Nephron progenitor cell (in vitro differentiated cells): ENCODE results near the gene HMOX1.
A peak's percentile ranks its signal among the peaks of the same experiment; 100 is the strongest.

Experiments used
- DNase-seq: peaks from one replicate; pipeline ENCODE4 v3.0.0; 2021
- H3K27ac Mint-ChIP-seq: 2 replicates; pipeline ENCODE4 v1.8.0; 2021; ENCODE audit warnings: mild to moderate bottlenecking, moderate library complexity, mixed read lengths
- H3K27me3 Mint-ChIP-seq: 2 replicates; pipeline ENCODE4 v1.8.0; 2021; ENCODE audit warnings: mild to moderate bottlenecking, low read depth, mixed read lengths; ENCODE audit not compliant: poor library complexity
- H3K36me3 Mint-ChIP-seq: 2 replicates; pipeline ENCODE4 v1.8.0; 2021; ENCODE audit warnings: low read depth, mixed read lengths
- H3K4me1 Mint-ChIP-seq: 2 replicates; pipeline ENCODE4 v1.8.0; 2021; ENCODE audit warnings: mixed read lengths
- H3K4me3 Mint-ChIP-seq: 2 replicates; pipeline ENCODE4 v1.8.0; 2021; ENCODE audit warnings: mild to moderate bottlenecking, moderate library complexity, mixed read lengths
- H3K9me3 Mint-ChIP-seq: 2 replicates; pipeline ENCODE4 v1.8.0; 2021; ENCODE audit warnings: mild to moderate bottlenecking, moderate library complexity, mixed read lengths
- CTCF ChIP-seq: fragments of 200-600 bp; sonication (generic); IDR thresholded peaks from 2 replicates; pipeline ENCODE4 v1.5.0; 2021; ENCODE audit warnings: antibody characterized with exemption

HMOX1 gene

DNA sequence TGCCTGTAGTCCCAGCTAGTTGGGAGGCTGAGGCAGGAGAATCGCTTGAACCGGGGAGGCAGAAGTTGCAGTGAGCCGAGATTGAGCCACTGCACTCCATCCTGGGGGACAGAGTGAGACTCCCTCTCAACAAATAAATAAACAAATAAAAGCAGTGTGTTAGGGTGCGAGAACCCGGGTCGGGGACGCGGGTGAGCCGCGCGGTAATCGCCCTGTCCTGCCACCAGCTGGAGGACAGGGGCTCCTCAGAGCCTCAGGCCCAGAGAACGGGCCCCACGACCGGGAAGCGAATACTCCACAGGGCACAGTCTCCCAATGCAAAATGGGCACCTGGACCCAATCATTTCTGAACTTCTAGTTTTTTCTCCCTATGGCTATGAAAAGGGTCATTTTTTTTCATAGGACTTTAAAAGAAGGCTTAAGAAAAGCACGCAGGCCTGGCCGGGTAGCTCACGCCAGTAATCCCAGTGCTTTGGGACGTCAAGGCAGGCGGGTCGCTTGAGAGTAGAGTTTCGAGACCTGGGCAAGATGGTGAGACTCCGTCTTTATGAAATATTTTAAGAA lies 18.3 kb downstream of the HMOX1 start:
- Mint-ChIP-seq H3K36me3 (peaks cover 22% of the 10 kb centered on the region), H3K9me3 (no peaks in the 10 kb centered on the region), H3K4me1 (peaks cover 58% of the 10 kb centered on the region), H3K27me3 (no peaks in the 10 kb centered on the region), H3K4me3 (peak overlapping the region; percentile 99), H3K27ac (peak overlapping the region; percentile 39)
- no peak for TF ChIP-seq CTCF
- DNase-seq: no peak

GRCh38 chr22:35399678-35400500 lies 19.0 kb downstream of the HMOX1 start, which contains the start of gene MCM5:
MCM5 (plus strand) TSS chr22:35400140; CDS start chr22:35400439, 299 bp downstream.
- Mint-ChIP-seq H3K9me3 (no peaks in the 10 kb centered on the region), H3K27me3 (no peaks in the 10 kb centered on the region), H3K4me1 (peaks cover 51% of the 10 kb centered on the region), H3K27ac (peak within 1 kb of the TSS; percentile 95), H3K4me3 (peak within 1 kb of the TSS; percentile 99), H3K36me3 (peaks cover 28% of the 10 kb centered on the region)
- peak; percentile 94 for DNase-seq
- TF ChIP-seq CTCF: no peak

GRCh38 chr22:35400501-35400790 lies 19.6 kb downstream of the HMOX1 start:
- peak overlapping the region; percentile 99 for H3K4me3 Mint-ChIP-seq
- H3K36me3 Mint-ChIP-seq: peaks cover 28% of the 10 kb centered on the region
- H3K9me3 Mint-ChIP-seq: no peaks in the 10 kb centered on the region
- no peak overlapping the region for H3K27ac Mint-ChIP-seq
- no peak for TF ChIP-seq CTCF
- peaks cover 50% of the 10 kb centered on the region for H3K4me1 Mint-ChIP-seq
- H3K27me3 Mint-ChIP-seq: no peaks in the 10 kb centered on the region
- DNase-seq: no peak

- DNase-seq: no peak
- no peak overlapping the region for H3K27ac Mint-ChIP-seq
- H3K4me1 Mint-ChIP-seq: peaks cover 43% of the 10 kb centered on the region
- H3K4me3 Mint-ChIP-seq: peak overlapping the region; percentile 99
- H3K27me3 Mint-ChIP-seq: no peaks in the 10 kb centered on the region
- H3K36me3 Mint-ChIP-seq: peaks cover 38% of the 10 kb centered on the region
- H3K9me3 Mint-ChIP-seq: no peaks in the 10 kb centered on the region
- TF ChIP-seq CTCF: no peak
These were observed 21.0 kb downstream of the HMOX1 start for GRCh38 chr22:35401863-35402262.

GRCh38 chr22:35403356-35403755 lies 22.5 kb downstream of the HMOX1 start:
- H3K9me3 Mint-ChIP-seq: no peaks in the 10 kb centered on the region
- no peak overlapping the region for H3K4me3 Mint-ChIP-seq
- H3K27me3 Mint-ChIP-seq: no peaks in the 10 kb centered on the region
- H3K4me1 Mint-ChIP-seq: peaks cover 34% of the 10 kb centered on the region
- peaks cover 53% of the 10 kb centered on the region for H3K36me3 Mint-ChIP-seq
- H3K27ac Mint-ChIP-seq: no peak overlapping the region
- no peak for DNase-seq
- TF ChIP-seq CTCF: no peak

- Mint-ChIP-seq H3K27ac (no peak overlapping the region), H3K9me3 (no peaks in the 10 kb centered on the region), H3K4me3 (no peak overlapping the region), H3K27me3 (no peaks in the 10 kb centered on the region), H3K4me1 (peaks cover 34% of the 10 kb centered on the region), H3K36me3 (peaks cover 59% of the 10 kb centered on the region)
- DNase-seq: no peak
- TF ChIP-seq CTCF: no peak
These were observed 23.3 kb downstream of the HMOX1 start for GRCh38 chr22:35404176-35404575.
